Measurements from ENCODE around the gene TMED1. TPM values are rescaled to one million over a fixed set of nuclear protein-coding genes. Genes with fewer than 3 reads are reported as not detected.

Gene TMED1
- total RNA-seq, 1 donor from 2014 or later: 57.3 TPM

- TF ChIP-seq CTCF (conservative IDR thresholded peaks at IDR 0.05; ENCODE audit: low read depth, low read length): no peak
- DNase-seq (ENCODE audit: low read depth): no peak
- peak overlapping the region; percentile 58 for H3K4me3 ChIP-seq (ENCODE audit: low read depth, low read length)
Observed at GRCh38 chr19:10836479-10837330, 693 bp upstream of the TMED1 start.

GRCh38 chr19:10835089-10835753 lies 791 bp downstream of the TMED1 start:
- TF ChIP-seq CTCF (conservative IDR thresholded peaks at IDR 0.05; ENCODE audit: low read depth, low read length): no peak
- peak overlapping the region; percentile 58 for H3K4me3 ChIP-seq (ENCODE audit: low read depth, low read length)
- DNase-seq (ENCODE audit: low read depth): no peak

GRCh38 chr19:10832939-10833296 lies 3.1 kb downstream of the TMED1 start:
- no peak for TF ChIP-seq CTCF (conservative IDR thresholded peaks at IDR 0.05; ENCODE audit: low read depth, low read length)
- H3K4me3 ChIP-seq (ENCODE audit: low read depth, low read length): no peak overlapping the region
- no peak for DNase-seq (ENCODE audit: low read depth)

- no peak for DNase-seq (ENCODE audit: low read depth)
- H3K4me3 ChIP-seq (ENCODE audit: low read depth, low read length): no peak overlapping the region
- no peak for TF ChIP-seq CTCF (conservative IDR thresholded peaks at IDR 0.05; ENCODE audit: low read depth, low read length)
Observed at GRCh38 chr19:10831987-10832938, 3.7 kb downstream of the TMED1 start.

GRCh38 chr19:10830931-10831779 lies 4.9 kb downstream of the TMED1 start:
- no peak overlapping the region for H3K4me3 ChIP-seq (ENCODE audit: low read depth, low read length)
- TF ChIP-seq CTCF (conservative IDR thresholded peaks at IDR 0.05; ENCODE audit: low read depth, low read length): no peak
- no peak for DNase-seq (ENCODE audit: low read depth)

- DNase-seq (ENCODE audit: low read depth): no peak
- no peak overlapping the region for H3K4me3 ChIP-seq (ENCODE audit: low read depth, low read length)
- TF ChIP-seq CTCF (conservative IDR thresholded peaks at IDR 0.05; ENCODE audit: low read depth, low read length): no peak
Observed at GRCh38 chr19:10830370-10830769, 5.6 kb downstream of the TMED1 start.

Data from epithelial cell of proximal tubule (primary cell).